HG03025 (cell line): ENCODE data around the gene RIPOR1.
"Not testable (repeated sequence)": the region's sequence is repeated elsewhere in the genome, so short reads cannot be mapped to it uniquely, and the experiment has no call there.

Source experiments
- ATAC-seq: cut with Tn5 transposase; IDR thresholded peaks from one replicate; pipeline ENCODE4 v1.9.1; 2021; ENCODE audit warnings: mild to moderate bottlenecking, moderate library complexity; ENCODE audit not compliant: unreplicated experiment, low FRiP score

RIPOR1 gene

DNA sequence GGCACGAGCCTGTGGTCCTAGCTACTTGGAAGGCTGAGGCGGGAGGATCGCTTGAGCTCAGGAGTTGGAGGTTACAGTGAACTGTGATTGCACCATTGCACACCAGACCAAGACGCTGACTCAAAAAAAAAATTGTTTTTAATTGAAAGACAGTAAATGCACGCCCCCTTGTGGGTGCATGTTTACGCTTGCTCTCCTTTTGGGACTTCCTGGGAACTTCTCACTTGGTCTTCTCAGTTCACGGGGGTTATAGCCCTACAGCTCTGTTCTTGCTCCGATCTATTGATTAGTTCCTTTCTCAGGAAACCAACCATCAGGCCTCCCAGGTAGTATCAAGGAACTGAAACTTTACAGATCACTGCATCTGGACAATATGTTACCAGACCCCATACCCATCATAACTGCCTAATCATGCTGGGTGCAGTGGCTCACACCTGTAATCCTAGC lies 14.2 kb upstream of the RIPOR1 start:
- no peak for ATAC-seq

DNA sequence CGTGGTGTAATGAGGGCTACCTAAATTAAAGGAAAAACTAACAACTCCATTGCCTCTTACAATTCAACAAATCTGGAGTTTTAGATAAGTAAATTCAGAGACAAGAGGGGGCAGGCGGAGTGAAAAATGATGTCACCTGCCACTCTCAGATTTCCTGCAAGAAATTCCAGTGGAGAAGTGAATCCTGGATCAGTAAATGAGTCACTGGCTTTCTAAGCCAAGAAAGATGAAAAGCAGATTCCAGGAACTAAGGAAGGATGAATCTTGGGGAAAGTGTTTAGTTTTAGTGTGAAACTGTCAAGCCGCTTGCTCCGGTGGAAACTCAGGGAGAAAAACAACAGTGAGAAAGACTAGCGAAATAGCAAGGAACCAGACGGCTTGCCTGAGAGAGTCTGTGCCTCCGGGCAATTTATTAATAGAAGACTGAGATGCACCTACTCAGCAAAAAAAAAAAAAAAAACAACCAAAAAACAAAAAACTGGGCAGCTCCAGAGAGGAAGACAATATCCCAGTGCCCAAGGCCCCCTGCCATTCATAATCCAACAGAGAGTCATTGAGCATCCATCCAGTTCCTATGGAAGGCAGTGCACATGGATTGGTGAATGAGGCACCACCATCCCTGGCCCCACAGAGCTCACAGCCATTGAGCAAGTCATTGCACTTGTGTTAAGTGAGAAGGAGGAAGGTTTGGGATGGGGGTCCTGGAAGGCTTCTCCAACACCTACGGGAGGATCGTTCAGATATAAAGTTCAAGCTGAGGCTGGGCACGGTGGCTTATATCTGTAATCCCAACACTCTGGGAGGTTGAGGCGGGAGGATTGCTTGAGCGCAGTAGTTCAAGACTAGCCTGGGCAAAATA lies 12.1 kb upstream of the RIPOR1 start:
- ATAC-seq = no peak

DNA sequence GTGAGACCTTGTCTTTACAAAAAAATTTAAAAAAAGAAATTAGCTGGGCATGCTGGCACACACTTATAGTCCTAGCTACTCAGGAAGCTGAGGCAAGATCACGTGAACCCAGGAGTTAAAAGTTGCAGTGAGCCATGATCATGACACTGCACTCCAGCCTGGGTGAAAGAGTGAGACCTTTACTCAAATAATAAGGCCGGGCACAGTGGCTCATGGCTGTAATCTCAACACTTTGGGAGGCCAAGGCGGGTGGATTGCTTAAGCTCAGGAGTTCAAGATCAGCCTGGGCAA lies 11.5 kb upstream of the RIPOR1 start:
- ATAC-seq = no peak

DNA sequence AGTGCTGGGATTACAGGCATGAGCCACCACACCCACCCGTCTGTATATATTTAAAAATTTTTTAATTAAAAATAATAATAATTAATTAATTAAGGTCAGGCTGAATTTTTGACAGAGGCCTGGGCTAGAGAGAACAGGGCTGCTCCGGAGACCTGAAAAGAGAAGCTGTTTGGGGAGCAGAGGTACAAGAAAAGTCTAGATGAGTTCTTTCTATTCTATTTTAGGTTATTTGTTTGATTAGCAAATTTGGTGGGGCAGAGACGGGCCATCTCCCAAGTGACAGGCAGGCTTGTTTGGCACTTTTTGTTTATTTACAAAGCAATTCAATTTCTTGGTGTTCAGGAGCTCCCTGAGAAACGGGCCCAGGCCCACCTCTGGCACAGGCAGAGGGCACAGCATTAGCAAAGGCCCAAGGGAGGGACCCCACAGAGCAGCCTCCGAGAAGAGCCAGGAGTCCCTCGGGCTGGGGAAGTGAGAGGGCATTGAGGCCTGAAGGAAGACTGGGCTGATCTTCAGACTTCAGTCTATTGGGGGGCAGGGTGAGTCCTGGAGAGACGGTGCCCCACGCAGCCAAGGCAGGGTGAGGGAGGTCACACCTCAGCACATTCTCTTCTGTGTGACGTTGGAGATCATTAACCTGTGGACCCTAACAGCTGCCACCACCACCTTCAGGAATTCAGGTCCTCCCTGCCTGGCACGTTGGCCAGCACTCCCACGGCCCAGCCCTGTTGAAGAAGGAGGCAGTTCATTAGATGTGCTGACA lies 10.8 kb upstream of the RIPOR1 start:
- no peak for ATAC-seq

DNA sequence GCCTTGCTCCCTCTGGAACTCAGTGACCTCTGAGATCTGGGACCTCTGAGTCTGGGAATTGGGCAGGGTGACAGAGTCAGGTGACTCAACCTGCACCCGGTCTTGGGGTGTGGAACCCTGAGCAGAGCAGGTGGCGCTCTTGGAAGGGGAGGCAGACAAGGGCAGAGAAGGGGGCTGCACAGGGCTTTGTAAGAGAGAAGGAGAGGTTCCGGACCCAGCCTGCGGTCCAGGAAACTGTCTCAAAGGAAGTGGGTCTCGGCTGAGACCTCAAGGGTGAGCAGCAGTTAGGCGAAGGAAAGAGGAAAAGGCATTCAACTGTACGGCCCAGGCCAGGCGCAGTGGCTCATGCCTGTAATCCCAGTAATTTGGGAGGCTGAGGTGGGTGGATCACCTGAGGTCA lies 10.0 kb upstream of the RIPOR1 start:
- ATAC-seq = no peak

DNA sequence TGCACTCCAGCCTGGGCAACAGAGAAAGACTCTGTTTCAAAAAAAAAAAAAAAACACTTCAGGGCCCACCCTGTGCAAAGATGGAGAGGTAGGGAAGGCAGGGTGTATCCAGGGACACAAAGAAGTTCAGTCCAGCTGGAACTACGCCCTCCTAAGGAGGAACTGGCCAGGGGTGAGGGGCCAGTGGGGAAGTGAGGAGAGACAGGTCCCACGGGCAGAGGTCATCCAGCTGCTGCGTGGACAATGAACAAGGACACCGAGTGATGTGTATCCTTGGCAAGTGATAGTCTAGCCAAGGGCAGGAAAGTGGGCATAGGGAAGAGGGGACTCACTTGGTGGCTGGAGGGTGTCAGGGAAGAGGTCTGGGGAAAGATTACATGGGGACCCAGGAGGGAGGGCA lies 9.4 kb upstream of the RIPOR1 start:
- no peak for ATAC-seq

DNA sequence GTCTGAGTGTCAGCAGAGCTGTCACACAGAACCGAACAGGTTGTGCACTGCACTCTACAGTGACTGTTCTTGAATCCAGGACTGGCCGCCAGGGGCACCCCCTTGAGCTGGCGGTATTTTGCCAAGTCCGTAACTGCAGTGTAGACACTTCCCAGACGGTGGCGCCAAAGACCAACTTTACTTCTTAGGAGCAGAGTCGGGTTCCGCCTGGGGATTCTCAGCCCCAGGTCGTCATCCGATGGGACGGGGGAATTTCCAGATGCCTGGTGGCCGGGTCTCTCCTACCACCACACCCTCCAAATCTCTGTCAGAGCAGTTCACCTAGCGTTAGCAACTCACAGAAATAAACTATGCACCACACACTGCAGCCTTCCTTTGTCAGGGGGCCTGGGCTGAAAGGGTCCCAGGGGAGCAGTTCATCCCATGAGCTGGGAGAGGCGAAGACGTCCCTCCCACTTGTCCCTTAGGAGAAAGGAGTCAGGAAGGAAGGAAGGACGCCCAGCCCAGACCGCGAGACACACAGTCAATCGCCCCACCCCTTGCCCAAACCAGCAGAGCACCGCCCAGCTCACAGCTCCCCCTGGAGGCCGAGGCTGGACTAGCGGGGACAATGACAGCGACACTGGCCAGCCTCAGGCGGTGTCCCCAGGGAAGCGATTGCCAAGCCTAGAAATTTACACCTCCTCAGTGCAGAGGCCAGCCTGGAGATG lies 7.4 kb upstream of the RIPOR1 start:
- ATAC-seq = peak; percentile 60

DNA sequence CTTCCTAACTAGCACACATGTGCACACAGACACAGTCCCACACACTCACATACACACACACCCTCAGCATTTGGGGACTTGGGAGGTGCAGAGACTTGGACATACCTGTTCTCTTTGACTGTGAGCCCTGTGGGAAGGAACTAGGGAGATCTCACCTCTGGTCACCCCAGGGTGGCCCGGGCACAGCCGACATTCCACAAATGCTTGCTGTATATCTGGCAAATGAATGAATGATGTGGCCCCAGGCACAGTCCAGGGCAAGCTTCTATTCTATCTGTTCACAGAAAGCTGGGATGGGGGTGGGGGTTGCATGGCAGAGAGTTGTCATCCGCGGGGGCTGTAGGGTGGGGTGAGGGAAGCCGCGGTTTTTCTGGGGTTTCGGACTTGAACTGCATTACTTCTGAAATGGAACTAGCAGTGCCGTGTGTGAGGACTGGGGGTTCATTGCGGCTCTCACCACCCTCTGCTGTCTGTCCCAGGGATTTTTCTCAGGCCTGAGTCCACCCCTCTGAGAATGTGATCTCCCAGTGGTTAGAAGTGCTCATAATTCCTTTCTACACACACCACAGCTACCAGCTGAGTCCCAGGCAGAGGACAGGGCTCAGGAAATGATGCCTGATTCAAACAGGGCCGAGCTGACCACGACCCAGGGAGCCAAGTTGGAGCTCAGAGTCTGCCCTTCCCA lies 3.3 kb upstream of the RIPOR1 start:
- no peak for ATAC-seq

DNA sequence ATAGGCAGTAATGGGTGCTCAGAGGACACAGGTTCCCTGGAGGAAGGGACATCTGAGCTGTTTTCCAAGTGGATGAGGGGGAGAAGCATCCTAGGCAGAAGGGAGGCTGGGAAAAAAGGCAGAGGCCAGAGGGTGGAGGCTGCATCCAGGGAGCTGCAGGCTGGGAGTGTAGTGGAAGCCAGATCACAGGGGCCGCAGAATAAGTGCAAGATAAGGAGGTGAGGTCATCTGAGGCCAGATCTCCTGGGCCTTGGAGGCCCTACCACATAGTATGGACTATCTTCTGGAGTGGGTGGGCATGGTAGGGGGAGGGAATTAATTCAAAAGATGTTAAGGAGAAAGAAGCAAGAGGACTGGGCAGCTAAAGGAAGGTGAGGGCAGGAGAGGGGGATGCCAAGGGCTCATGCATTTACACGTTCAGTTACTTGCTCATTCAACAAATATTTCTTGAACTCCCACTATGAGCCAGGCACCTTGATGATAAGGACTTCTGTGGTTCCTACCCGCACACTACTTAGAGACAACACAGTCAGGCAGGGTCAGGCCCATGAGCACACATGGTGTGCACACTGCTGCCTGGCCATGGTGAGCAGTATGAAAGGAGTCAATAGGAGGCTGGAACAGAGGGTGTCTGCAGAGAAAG lies 2.4 kb upstream of the RIPOR1 start:
- no peak for ATAC-seq

DNA sequence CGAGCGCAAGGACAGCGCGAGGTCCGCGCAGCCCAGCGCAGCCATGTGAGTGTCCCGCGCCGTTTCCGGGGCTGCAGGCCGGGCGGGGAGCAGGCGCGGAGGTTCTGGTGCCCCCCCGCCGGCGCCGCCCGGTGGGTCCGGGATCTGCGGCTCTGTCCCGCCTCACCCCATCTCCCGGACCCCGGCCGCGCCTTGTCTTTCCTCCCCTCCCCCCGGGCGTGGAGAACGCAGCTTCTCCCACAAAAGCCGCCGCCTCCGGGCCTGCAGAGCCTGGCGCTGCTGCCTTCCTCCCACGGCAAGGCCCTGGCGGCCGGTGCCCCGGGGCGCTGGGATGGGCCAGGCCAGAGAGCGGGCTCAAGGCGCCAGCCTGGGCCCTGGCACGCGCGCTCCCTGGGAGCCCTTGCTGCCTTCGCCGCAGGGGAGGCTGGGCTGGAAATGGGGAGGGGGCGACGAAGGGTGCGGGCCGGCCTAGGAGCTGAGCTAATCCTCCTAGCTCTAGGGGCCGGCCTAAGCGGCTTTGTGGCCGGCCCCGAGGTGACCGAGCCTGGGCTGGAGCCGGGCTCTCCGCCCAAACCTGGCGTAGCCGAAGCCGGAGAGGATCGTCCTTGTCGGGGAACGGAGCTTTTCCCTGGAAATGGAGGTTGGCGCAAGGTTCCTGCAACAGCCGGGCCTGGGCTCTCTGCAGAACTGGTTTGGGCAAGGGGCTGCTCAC lies 397 bp downstream of the RIPOR1 start:
- ATAC-seq = no peak

DNA sequence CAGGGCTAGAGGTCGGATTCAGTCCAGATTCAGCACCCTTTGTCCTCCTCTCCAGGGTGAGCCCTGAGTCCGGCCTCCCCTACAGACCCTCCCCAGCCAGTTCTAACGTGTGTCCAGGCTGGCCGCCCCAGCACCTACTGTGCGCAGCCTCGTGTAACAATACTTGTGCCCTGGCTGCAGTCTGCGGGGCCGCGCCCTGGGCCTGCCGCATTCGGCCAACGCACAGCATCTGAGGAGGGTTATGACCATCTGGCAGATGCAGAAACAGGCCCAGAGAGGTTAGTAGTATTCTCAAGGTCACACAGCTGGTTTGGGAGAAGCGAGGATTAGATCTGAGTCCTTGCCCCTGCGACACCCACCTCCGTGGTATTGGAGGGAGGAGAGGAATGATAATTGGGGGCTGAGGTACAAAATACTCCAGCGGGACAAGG lies 968 bp downstream of the RIPOR1 start:
- ATAC-seq = no peak

DNA sequence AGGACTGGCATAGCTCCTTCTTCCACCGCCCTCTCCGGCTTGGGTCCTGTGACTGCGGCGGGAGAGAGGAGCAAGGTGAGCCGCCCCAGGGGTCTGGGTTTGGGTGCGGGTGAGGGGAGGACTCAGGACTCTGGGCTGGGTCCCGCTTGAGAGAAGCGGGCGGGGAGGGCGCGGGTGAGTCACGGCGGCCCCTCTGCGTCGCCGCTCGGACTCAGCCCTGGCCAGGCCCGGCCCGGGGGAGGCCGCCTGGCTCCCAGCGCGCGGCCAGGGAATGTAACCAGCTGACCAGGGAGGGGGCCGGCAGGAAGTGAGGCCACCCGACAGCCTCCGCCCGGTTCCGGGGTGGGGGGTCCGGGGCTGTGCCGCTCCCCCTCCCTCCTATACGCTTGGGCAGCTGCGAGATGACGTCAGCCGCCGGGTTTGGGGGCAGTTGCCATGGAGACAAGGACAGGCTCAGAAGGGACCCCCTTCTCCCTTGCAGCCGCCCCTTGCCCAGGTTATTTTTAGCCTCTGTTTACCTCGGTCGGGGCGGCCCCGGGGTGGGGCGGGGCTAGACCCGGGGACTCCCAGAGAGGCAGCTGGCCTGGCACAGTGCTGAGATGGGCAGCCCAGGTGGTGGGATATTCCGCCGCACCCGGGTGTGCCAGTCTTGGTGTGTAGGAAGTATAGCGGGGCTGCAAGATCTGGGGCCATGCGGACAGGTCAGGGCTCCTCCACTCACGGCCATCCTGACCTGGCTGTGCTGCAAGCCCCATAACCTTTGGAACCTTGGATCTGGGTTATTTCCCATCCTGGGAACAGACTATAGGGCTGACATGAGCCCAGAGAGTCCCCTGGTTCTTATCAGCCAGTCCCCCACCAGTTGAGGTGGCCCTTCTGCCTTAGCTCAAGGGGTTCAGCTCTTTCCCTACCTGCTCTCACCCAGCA lies 1.6 kb downstream of the RIPOR1 start:
- ATAC-seq = no peak

DNA sequence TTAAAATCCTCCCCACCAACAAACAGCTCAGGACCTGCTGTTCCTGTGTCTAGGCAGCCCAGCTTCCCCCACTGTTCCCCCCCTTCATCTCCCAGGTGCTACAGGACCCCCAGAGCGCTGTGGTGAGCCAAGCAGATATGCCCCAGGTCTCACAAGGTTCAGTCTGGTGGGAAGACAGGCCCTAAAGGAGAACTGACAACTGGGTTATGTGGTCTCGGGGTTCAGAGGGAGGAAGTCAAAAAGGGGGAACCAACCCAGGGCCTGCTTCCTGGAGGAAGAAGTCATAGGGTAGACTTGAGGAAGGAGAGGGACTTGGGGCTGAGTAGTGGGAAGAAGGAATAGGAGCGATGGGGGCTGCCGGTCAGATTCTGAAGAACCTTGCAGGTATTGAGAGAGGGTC lies 2.6 kb downstream of the RIPOR1 start:
- no peak for ATAC-seq

DNA sequence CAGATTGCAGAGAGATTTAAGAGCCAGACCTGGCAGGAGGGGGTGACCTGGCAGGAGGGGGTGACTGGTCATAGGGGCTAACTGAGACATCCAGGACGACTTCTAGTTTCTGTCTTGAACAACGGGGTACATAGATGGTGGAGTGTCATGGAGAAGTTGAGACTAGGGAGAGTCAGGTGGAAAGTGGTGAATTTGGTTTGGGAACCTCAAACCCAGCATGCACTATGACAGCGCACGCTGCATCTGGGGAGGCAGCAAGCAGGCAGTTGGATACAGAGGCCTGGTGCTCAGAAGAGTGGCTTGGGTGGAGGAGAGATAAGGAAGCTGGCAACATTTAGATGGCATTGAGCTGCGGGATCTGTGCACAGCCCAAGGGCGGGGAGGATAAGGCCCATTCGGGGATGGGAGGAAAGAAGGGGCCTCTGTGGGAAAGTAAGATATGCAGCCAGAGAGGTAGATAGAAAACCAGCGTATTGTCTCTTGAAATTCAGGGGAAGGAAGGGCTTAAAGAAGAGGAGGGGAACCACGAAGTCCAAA lies 4.5 kb downstream of the RIPOR1 start:
- no peak for ATAC-seq

DNA sequence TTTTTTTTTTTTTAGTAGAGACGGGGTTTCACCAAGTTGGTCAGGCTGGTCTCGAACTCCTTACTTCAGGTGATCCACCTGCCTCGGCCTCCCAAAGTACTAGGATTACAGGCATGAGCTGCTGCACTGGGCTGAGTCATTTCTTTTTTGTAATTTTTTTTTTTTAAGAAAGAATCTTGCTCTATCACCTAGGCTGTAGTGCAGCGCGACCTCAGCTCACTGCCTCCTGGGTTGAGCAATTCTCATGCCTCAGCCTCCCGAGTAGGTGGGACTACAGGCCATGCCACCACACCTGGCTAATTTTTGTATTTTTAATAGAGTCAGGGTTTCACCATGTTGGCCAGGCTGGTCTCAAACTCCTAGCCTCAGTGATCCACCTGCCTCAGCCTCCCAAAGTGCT lies 5.4 kb downstream of the RIPOR1 start:
- ATAC-seq = not testable (repeated sequence)

DNA sequence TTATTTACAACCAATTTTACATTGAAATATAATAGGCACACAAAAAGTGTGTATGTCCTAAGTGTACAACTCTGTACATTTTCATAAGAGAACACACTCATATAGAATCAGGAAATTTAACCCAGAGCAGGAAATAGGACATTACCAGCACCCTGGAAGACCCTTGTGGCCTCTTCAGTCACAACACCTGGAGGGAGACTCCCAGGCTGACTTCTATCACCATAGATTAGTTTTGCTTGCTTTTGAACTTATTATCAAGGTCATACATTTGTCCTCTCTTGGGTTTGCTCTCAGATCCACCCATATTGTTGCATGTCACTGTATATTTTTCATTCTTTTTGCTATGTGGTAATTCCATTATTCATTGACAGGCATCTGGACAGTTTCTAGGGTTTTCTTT lies 5.8 kb downstream of the RIPOR1 start:
- no peak for ATAC-seq

DNA sequence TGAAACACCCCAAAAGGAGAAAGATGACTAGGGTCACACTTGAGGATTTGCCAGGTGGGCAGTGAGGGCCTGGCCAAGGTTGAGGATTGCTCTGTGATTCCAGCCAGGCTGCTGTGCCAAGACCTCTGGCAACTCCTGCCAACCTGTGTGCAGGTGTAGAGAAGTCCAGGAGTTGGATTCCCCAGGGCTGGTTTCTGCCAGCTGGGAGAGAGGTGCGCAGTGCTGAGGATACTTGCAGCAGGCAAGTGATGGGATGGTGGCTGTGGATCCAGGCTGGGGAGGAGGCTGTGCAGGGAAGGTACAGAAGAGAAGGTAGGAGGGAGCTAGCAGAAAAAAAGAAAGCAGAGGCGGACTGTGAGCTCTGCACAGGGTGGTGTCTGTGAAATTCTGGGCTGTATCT lies 6.6 kb downstream of the RIPOR1 start:
- no peak for ATAC-seq

DNA sequence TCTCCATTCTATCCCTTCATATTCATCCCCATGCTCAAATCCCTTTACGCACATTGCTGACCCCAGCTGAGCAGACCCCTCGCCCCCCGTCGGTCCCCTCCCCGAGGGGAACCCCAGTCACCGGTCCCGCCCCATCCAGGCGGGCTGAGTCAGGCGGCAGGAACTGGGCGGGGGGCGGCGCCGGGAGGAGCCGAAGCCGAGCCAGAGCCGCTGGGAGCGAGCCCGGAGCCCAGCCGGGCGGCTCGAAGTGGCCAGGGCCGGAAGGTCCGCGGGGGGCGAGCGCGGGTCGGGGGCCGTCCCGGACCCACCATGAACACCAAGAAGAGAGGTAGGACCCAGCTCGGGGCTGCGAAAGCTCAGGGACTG lies 8.6 kb downstream of the RIPOR1 start:
- ATAC-seq = no peak
